Measurements from ENCODE around the gene HNRNPUL1. TPM values are rescaled to one million over a fixed set of nuclear protein-coding genes. Genes with fewer than 3 reads are reported as not detected.

Gene HNRNPUL1
- total RNA-seq, 2 experiments from 2014 or later: 194 to 360 TPM

DNA sequence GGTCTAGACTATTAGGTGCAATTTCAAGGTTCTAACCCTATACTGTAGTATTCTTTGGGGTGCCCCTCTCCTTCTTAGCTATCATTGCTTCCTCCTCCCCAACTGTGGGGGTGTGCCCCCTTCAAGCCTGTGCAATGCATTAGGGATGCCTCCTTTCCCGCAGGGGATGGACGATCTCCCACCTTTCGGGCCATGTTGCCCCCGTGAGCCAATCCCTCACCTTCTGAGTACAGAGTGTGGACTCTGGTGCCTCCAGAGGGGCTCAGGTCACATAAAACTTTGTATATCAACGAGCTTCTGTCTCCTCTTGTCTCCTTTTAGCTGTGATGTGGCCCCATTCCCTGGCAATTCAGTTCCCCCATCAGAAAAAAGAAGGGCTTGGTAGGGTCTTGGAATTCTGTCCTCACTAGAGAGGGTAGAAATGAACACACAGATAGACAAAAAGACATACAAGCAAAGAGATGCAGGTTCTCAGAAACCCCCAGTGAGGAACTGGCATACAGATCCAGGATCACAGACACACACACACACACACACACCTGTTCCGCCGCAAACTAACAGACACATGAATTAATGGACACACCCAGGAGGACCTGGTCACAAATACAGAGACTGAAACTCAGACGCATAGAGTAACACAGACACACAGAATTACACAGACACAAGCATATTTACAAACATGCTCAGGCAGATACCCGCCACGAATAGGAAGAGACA is 2.5 kb upstream of the HNRNPUL1 start:
- Histone ChIP-seq H2AFZ (ENCODE audit: low read length) (peak overlapping the region; percentile 44; the same call in 1 of the 2 replicates), H3K4me2 (ENCODE audit: low read length) (peak overlapping the region; percentile 94), H3K4me3 (ENCODE audit: low read depth, low read length, poor library complexity, severe bottlenecking) (peak overlapping the region; percentile 94), H4K20me1 (ENCODE audit: insufficient read depth, low read length) (peaks cover 4% of the 10 kb centered on the region; the same call in 1 of the 2 replicates), H3K36me3 (ENCODE audit: insufficient read depth, low read length) (peaks cover 16% of the 10 kb centered on the region), H3K79me2 (ENCODE audit: insufficient read depth, low read depth, low read length) (peaks cover 28% of the 10 kb centered on the region), H3K9me2 (ENCODE audit: insufficient read depth, low read length) (no peaks in the 10 kb centered on the region), H3K4me1 (ENCODE audit: insufficient read depth, low read length, poor library complexity, severe bottlenecking) (peaks cover 9% of the 10 kb centered on the region), H3K9me3 (ENCODE audit: low read length) (no peaks in the 10 kb centered on the region), H3K27ac (ENCODE audit: low read depth, low read length, poor library complexity, severe bottlenecking) (no peak overlapping the region)
- intact Hi-C loops (cut with micrococcal nuclease; ENCODE audit: unreplicated experiment): loop anchor here (1.0 to 5.0 kb wide), 5 partner anchors 57 to 464 kb away; partner anchors contain the start of genes EGLN2, ERICH4 and TGFB1
- no peak for DNase-seq (ENCODE audit: low spot score)
- ChIA-PET CTCF (ENCODE audit: unreplicated experiment) (no interaction called here), POLR2A (interaction anchor here (0.7 kb wide), 1 partner anchor 826 kb away, joined by 3 read pairs; no protein-coding TSS in a partner anchor)
- no peak for TF ChIP-seq EZH2phosphoT487 (IDR thresholded peaks at IDR 0.05; ENCODE audit: borderline replicate concordance, low read depth, low read length)
- BruUV-seq (replicated peaks): no TSS peak

GRCh38 chr19:41263042-41263849 is 926 bp upstream of the HNRNPUL1 start:
- Histone ChIP-seq H3K4me2 (ENCODE audit: low read length) (peak overlapping the region; percentile 94), H2AFZ (ENCODE audit: low read length) (peak overlapping the region; percentile 83), H3K4me1 (ENCODE audit: insufficient read depth, low read length, poor library complexity, severe bottlenecking) (peaks cover 15% of the 10 kb centered on the region), H3K9me3 (ENCODE audit: low read length) (no peaks in the 10 kb centered on the region), H3K79me2 (ENCODE audit: insufficient read depth, low read depth, low read length) (peaks cover 44% of the 10 kb centered on the region), H3K4me3 (ENCODE audit: low read depth, low read length, poor library complexity, severe bottlenecking) (peak overlapping the region; percentile 94), H3K9me2 (ENCODE audit: insufficient read depth, low read length) (no peaks in the 10 kb centered on the region), H3K36me3 (ENCODE audit: insufficient read depth, low read length) (peaks cover 32% of the 10 kb centered on the region), H3K27ac (ENCODE audit: low read depth, low read length, poor library complexity, severe bottlenecking) (peak overlapping the region; percentile 91), H4K20me1 (ENCODE audit: insufficient read depth, low read length) (peaks cover 19% of the 10 kb centered on the region)
- TF ChIP-seq CTCF (conservative IDR thresholded peaks at IDR 0.05; ENCODE audit: low read length) (no peak), EZH2phosphoT487 (IDR thresholded peaks at IDR 0.05; ENCODE audit: borderline replicate concordance, low read depth, low read length) (no peak)
- BruUV-seq (replicated peaks): TSS peak; percentile 97
- peak; percentile 81 for DNase-seq (ENCODE audit: low spot score)
- CTCF ChIA-PET (ENCODE audit: unreplicated experiment): no interaction called here
- intact Hi-C loops (cut with micrococcal nuclease; ENCODE audit: unreplicated experiment): loop anchor here (2.0 to 5.0 kb wide), 4 partner anchors 90 to 466 kb away; partner anchors contain the start of genes EGLN2, ERICH4 and TGFB1
- POLR2A ChIA-PET: interaction anchor here (0.6 to 1.0 kb wide), 6 partner anchors 18 to 1782 kb away, joined by 3 read pairs; partner anchors contain the start of gene TIMM50

Data from OCI-LY7 (cell line).